ENCODE results near the gene XPO5.

Gene XPO5

GRCh38 chr6:43517505-43518357 lies 58.1 kb downstream of the XPO5 start:
- 0 out of 2 replicates have a peak, but pooled peaks have one; percentile 44 for TF ChIP-seq SIN3A (IDR thresholded peaks at IDR 0.05; ENCODE audit: borderline replicate concordance, insufficient read depth, low read length)
- no peak for TF ChIP-seq FOXP2 (optimal IDR thresholded peaks at IDR 0.05; ENCODE audit: borderline replicate concordance, extremely low read depth, extremely low read length, insufficient read depth)
- no peak for TF ChIP-seq POLR2AphosphoS5 (IDR thresholded peaks at IDR 0.05; ENCODE audit: low read depth, low read length)
- TF ChIP-seq REST (IDR thresholded peaks at IDR 0.05; ENCODE audit: insufficient read depth in 1 of 2, low read depth in 2 of 2, low read length in 2 of 2) = no peak
- TF ChIP-seq TAF1 (IDR thresholded peaks at IDR 0.05; ENCODE audit: borderline replicate concordance, insufficient read depth, low read length) = peak; percentile 35; the same call in 1 of the 2 replicates

- TF ChIP-seq FOXP2 (optimal IDR thresholded peaks at IDR 0.05; ENCODE audit: borderline replicate concordance, extremely low read depth, extremely low read length, insufficient read depth) (peak; percentile 65), REST (IDR thresholded peaks at IDR 0.05; ENCODE audit: insufficient read depth in 1 of 2, low read depth in 2 of 2, low read length in 2 of 2) (peak in 1 of 2 experiments; percentile 43; a peak in 1 of 4 replicates), POLR2AphosphoS5 (IDR thresholded peaks at IDR 0.05; ENCODE audit: low read depth, low read length) (peak; percentile 93; the same call in 1 of the 2 replicates), SIN3A (IDR thresholded peaks at IDR 0.05; ENCODE audit: borderline replicate concordance, insufficient read depth, low read length) (peak; percentile 98; the same call in 1 of the 2 replicates), TAF1 (IDR thresholded peaks at IDR 0.05; ENCODE audit: borderline replicate concordance, insufficient read depth, low read length) (peak; percentile 94)
Observed at GRCh38 chr6:43516697-43517504, 58.9 kb downstream of the XPO5 start, which contains the start of the genes POLR1C and YIPF3. POLR1C (plus strand) TSS chr6:43517089; CDS start chr6:43517110, 21 bp downstream. YIPF3 (minus strand) TSS chr6:43516926; CDS start chr6:43516807, 119 bp downstream.

GRCh38 chr6:43516367-43516696 lies 59.5 kb downstream of the XPO5 start:
- TF ChIP-seq TAF1 (IDR thresholded peaks at IDR 0.05; ENCODE audit: borderline replicate concordance, insufficient read depth, low read length) = no peak
- TF ChIP-seq SIN3A (IDR thresholded peaks at IDR 0.05; ENCODE audit: borderline replicate concordance, insufficient read depth, low read length) = no peak
- TF ChIP-seq FOXP2 (optimal IDR thresholded peaks at IDR 0.05; ENCODE audit: borderline replicate concordance, extremely low read depth, extremely low read length, insufficient read depth) = no peak
- TF ChIP-seq REST (IDR thresholded peaks at IDR 0.05; ENCODE audit: insufficient read depth in 1 of 2, low read depth in 2 of 2, low read length in 2 of 2) = no peak
- TF ChIP-seq POLR2AphosphoS5 (IDR thresholded peaks at IDR 0.05; ENCODE audit: low read depth, low read length) = no peak

- TF ChIP-seq REST (IDR thresholded peaks at IDR 0.05; ENCODE audit: insufficient read depth in 1 of 2, low read depth in 2 of 2, low read length in 2 of 2) (no peak), POLR2AphosphoS5 (IDR thresholded peaks at IDR 0.05; ENCODE audit: low read depth, low read length) (no peak), TAF1 (IDR thresholded peaks at IDR 0.05; ENCODE audit: borderline replicate concordance, insufficient read depth, low read length) (no peak), SIN3A (IDR thresholded peaks at IDR 0.05; ENCODE audit: borderline replicate concordance, insufficient read depth, low read length) (no peak), FOXP2 (optimal IDR thresholded peaks at IDR 0.05; ENCODE audit: borderline replicate concordance, extremely low read depth, extremely low read length, insufficient read depth) (no peak)
Observed at GRCh38 chr6:43515808-43516207, 60.0 kb downstream of the XPO5 start.

All from PFSK-1 (cell line).